CD14-positive monocyte (primary cell): ENCODE data around the gene BTBD6. TPM values are rescaled to one million over a fixed set of nuclear protein-coding genes. Genes with fewer than 3 reads are reported as not detected.

ENCODE experiments used
- DNase-seq, 3 donors: peaks; one replicate each; pipeline ENCODE4 v3.0.0-alpha.2; 2011 to 2022
- H2AFZ ChIP-seq: 2 replicates; pipeline ENCODE4 v1.6.0; 2012; ENCODE audit warnings: mild to moderate bottlenecking, low read depth, low read length, inconsistent platforms; ENCODE audit not compliant: insufficient read depth, poor library complexity, severe bottlenecking
- H3K27ac ChIP-seq, 2 donors: 1 replicate in 1 of 2; 2 replicates in 1 of 2; pipeline ENCODE4 v1.5.1; 2012 to 2013; ENCODE audit warnings: low read length in 2 of 2, control low read depth in 1 of 2, inconsistent platforms in 1 of 2, low read depth in 1 of 2, mild to moderate bottlenecking in 1 of 2
- H3K27me3 ChIP-seq, 2 donors: one replicate each; pipeline versions ENCODE4 v1.6.0 to v1.6.1; 2011 to 2013; ENCODE audit warnings: low read length in 2 of 2; ENCODE audit not compliant: control insufficient read depth in 2 of 2, insufficient read depth in 2 of 2
- H3K36me3 ChIP-seq, 2 donors: replicated peaks in 1 of 2; 1 replicate in 1 of 2; 2 replicates in 1 of 2; pipeline versions ENCODE4 v1.5.1 to v1.6.1; 2012 to 2013; ENCODE audit warnings: low read length in 2 of 2, control low read depth in 1 of 2, inconsistent platforms in 1 of 2, mild to moderate bottlenecking in 1 of 2; ENCODE audit not compliant: insufficient read depth in 2 of 2, control insufficient read depth in 1 of 2
- H3K4me1 ChIP-seq, 2 donors: 1 replicate in 1 of 2; 2 replicates in 1 of 2; pipeline versions ENCODE4 v1.5.1 to v1.6.1; 2012 to 2013; ENCODE audit warnings: low read length in 2 of 2, control low read depth in 1 of 2, inconsistent platforms in 1 of 2, mild to moderate bottlenecking in 1 of 2, moderate library complexity in 1 of 2; ENCODE audit not compliant: insufficient read depth in 2 of 2, control insufficient read depth in 1 of 2
- H3K4me2 ChIP-seq: replicated peaks from 2 replicates; pipeline ENCODE3; 2012; ENCODE audit warnings: low read length, moderate library complexity, mild to moderate bottlenecking; ENCODE audit not compliant: poor library complexity, severe bottlenecking; ENCODE audit errors: extremely low read depth
- H3K4me3 ChIP-seq, 3 experiments: fragments of 200-600 bp in 1 of 3; sonication (generic) in 1 of 3; replicated peaks in 1 of 3; 1 replicate in 2 of 3; 2 replicates in 1 of 3; pipeline ENCODE4 v1.5.1; 2011 to 2013; ENCODE audit warnings: low read length in 3 of 3, mild to moderate bottlenecking in 3 of 3, control low read depth in 2 of 3, low read depth in 2 of 3, inconsistent platforms in 1 of 3, moderate library complexity in 1 of 3
- H3K79me2 ChIP-seq: 2 replicates; pipeline ENCODE4 v1.6.0; 2012; ENCODE audit warnings: mild to moderate bottlenecking, control low read depth, inconsistent platforms, low read length, moderate library complexity; ENCODE audit not compliant: insufficient read depth
- H3K9ac ChIP-seq: 2 replicates; pipeline ENCODE4 v1.6.0; 2017; ENCODE audit warnings: low read length, mild to moderate bottlenecking; ENCODE audit not compliant: insufficient read depth, poor library complexity, severe bottlenecking
- H3K9me3 ChIP-seq, 2 donors: replicated peaks in 1 of 2; 1 replicate in 1 of 2; 2 replicates in 1 of 2; pipeline versions ENCODE4 v1.5.1 to v1.6.1; 2012 to 2013; ENCODE audit warnings: low read length in 2 of 2, control low read depth in 1 of 2; ENCODE audit not compliant: control insufficient read depth in 1 of 2, insufficient read depth in 1 of 2
- H4K20me1 ChIP-seq: 2 replicates; pipeline ENCODE4 v1.6.0; 2012; ENCODE audit warnings: mild to moderate bottlenecking, low read length, control low read depth, moderate library complexity; ENCODE audit not compliant: insufficient read depth
- H3K27ac Mint-ChIP-seq, 7 donors: one replicate each; pipeline ENCODE4 v1.8.0; 2020; ENCODE audit warnings: mild to moderate bottlenecking in 7 of 7, mixed read lengths in 7 of 7, moderate library complexity in 6 of 7, inconsistent platforms in 2 of 7
- H3K27me3 Mint-ChIP-seq, 3 donors: one replicate each; pipeline ENCODE4 v1.8.0; 2021 to 2022; ENCODE audit warnings: low read depth in 3 of 3, mild to moderate bottlenecking in 3 of 3, mixed read lengths in 3 of 3, moderate library complexity in 3 of 3, inconsistent platforms in 1 of 3
- H3K36me3 Mint-ChIP-seq, 2 donors: one replicate each; pipeline ENCODE4 v1.8.0; 2020; ENCODE audit warnings: mixed read lengths in 2 of 2, inconsistent platforms in 1 of 2, mild to moderate bottlenecking in 1 of 2
- H3K4me1 Mint-ChIP-seq: one replicate; pipeline ENCODE4 v1.8.0; 2020; ENCODE audit warnings: mild to moderate bottlenecking, mixed read lengths
- H3K4me3 Mint-ChIP-seq, 2 donors: one replicate each; pipeline ENCODE4 v1.8.0; 2020; ENCODE audit warnings: mild to moderate bottlenecking in 2 of 2, mixed read lengths in 2 of 2, moderate library complexity in 1 of 2
- H3K9me3 Mint-ChIP-seq, 7 donors: one replicate each; pipeline ENCODE4 v1.8.0; 2020 to 2022; ENCODE audit warnings: mixed read lengths in 7 of 7, mild to moderate bottlenecking in 6 of 7, moderate library complexity in 6 of 7, inconsistent platforms in 2 of 7
- CTCF ChIP-seq: fragments of 200-600 bp; IDR thresholded peaks from one replicate; pipeline ENCODE4 v1.8.0; 2022; ENCODE audit warnings: antibody characterized with exemption, mild to moderate bottlenecking
- WGBS: methylation state at CpG from one replicate; pipeline ENCODE4 v1.1.5; 2013; ENCODE audit warnings: missing lambda C conversion rate; ENCODE audit not compliant: insufficient coverage; 5-methylcytosine and 5-hydroxymethylcytosine counted together
- intact Hi-C, 2 donors: fragments of 100-400 bp; cut with micrococcal nuclease; formaldehyde crosslinking; loops; one replicate each; pipeline versions ENCODE4 v1.15.0 to v1.15.1; 2023
- polyA plus RNA-seq, 3 donors: library from polyadenylated mRNA; depleted of rRNA in 1 of 3; unstranded in 2 of 3; stranded (reverse) in 1 of 3; fragments of 300-500 nt in 2 of 3; fragments of >200 nt in 1 of 3; fragmentation: Illumina TruSeq in 2 of 3; gene quantifications; 1 replicate in 2 of 3; 2 replicates in 1 of 3; pipeline ENCODE4 v1.2.3, GENCODE V29; 2012 to 2021

Gene BTBD6
- polyA plus RNA-seq, 3 donors: 1.3 to 24.4 (median 6.3) TPM

- Histone ChIP-seq H3K9me3 (no peaks in the 10 kb centered on the region), H4K20me1 (peaks cover 79% of the 10 kb centered on the region), H3K4me3 (no peak overlapping the region), H3K27ac (no peak overlapping the region), H3K27me3 (no peaks in the 10 kb centered on the region), H3K4me1 (peaks cover 6 to 8% of the 10 kb centered on the region in 2 donors), H3K79me2 (peaks cover 48% of the 10 kb centered on the region), H3K36me3 (peaks cover 7 to 38% of the 10 kb centered on the region in 2 donors), H3K4me2 (no peak overlapping the region), H2AFZ (no peak overlapping the region), H3K9ac (no peak overlapping the region)
- H3K36me3 Mint-ChIP-seq: peaks cover 38 to 60% of the 10 kb centered on the region in 2 donors
- peak; percentile 44 for TF ChIP-seq CTCF
- H3K4me3 Mint-ChIP-seq: no peak overlapping the region
- peaks cover 25% of the 10 kb centered on the region for H3K4me1 Mint-ChIP-seq
- intact Hi-C loops: no loop called here
- peak overlapping the region in 1 of 7 donors; percentile 13 for H3K27ac Mint-ChIP-seq
- DNase-seq: peak in 1 of 3 donors; percentile 5
- 80% methylated on average over 20 of the region's 23 CpGs for WGBS
- no peaks in the 10 kb centered on the region for H3K9me3 Mint-ChIP-seq
- no peaks in the 10 kb centered on the region for H3K27me3 Mint-ChIP-seq
Measured at GRCh38 chr14:105281371-105282097, 33.2 kb downstream of the BTBD6 start.

- no peak overlapping the region for H3K9ac ChIP-seq
- 93% methylated on average over 8 of the region's 16 CpGs for WGBS
- peaks cover 6 to 8% of the 10 kb centered on the region in 2 donors for H3K4me1 ChIP-seq
- peaks cover 53% of the 10 kb centered on the region for H3K79me2 ChIP-seq
- H3K36me3 ChIP-seq: peaks cover 7 to 38% of the 10 kb centered on the region in 2 donors
- no peak overlapping the region for H3K27ac Mint-ChIP-seq
- DNase-seq: no peak
- H3K27ac ChIP-seq: no peak overlapping the region
- H3K4me2 ChIP-seq: no peak overlapping the region
- intact Hi-C loops: no loop called here
- H3K27me3 Mint-ChIP-seq: no peaks in the 10 kb centered on the region
- no peak overlapping the region for H3K4me3 ChIP-seq
- no peaks in the 10 kb centered on the region for H3K9me3 ChIP-seq
- H3K36me3 Mint-ChIP-seq: peaks cover 38 to 62% of the 10 kb centered on the region in 2 donors
- peaks cover 25% of the 10 kb centered on the region for H3K4me1 Mint-ChIP-seq
- no peak overlapping the region for H3K4me3 Mint-ChIP-seq
- no peaks in the 10 kb centered on the region for H3K27me3 ChIP-seq
- peaks cover 86% of the 10 kb centered on the region for H4K20me1 ChIP-seq
- H2AFZ ChIP-seq: no peak overlapping the region
- TF ChIP-seq CTCF: peak; percentile 17
- no peaks in the 10 kb centered on the region for H3K9me3 Mint-ChIP-seq
Measured at GRCh38 chr14:105282098-105282725, 33.9 kb downstream of the BTBD6 start.
